CD4-positive, alpha-beta memory T cell (primary cell): ENCODE measurements around the gene CDAN1. TPM values are rescaled to one million over a fixed set of nuclear protein-coding genes. Genes with fewer than 3 reads are reported as not detected.
A peak's percentile ranks its signal among the peaks of the same experiment; 100 is the strongest.

Source experiments
- CTCF ChIA-PET: fragments of 350-600 bp; sonication (Branson Sonifier 250); formaldehyde crosslinking; loops from one replicate; lab custom pipeline; 2021; ENCODE audit warnings: inconsistent platforms; ENCODE audit not compliant: partially characterized antibody; lab: Charles Lee
- POLR2A ChIA-PET: fragments of 350-600 bp; sonication (Branson Sonifier 250); formaldehyde crosslinking; loops from one replicate; lab custom pipeline; 2021; ENCODE audit not compliant: partially characterized antibody; lab: Charles Lee
- DNase-seq, 5 donors: peaks; one replicate each; pipeline versions ENCODE4 v3.0.0 to v3.0.0-alpha.2; 2020 to 2022; ENCODE audit warnings: mixed read lengths in 1 of 5
- H3K27ac ChIP-seq: one replicate; pipeline ENCODE4 v1.7.0; 2013; ENCODE audit warnings: low read depth, low read length
- H3K27me3 ChIP-seq: 2 replicates; pipeline ENCODE4 v1.7.0; 2013; ENCODE audit warnings: mild to moderate bottlenecking, low read length, moderate library complexity; ENCODE audit not compliant: insufficient read depth
- H3K36me3 ChIP-seq: 2 replicates; pipeline ENCODE4 v1.7.0; 2013; ENCODE audit warnings: mild to moderate bottlenecking, low read length, moderate library complexity; ENCODE audit not compliant: insufficient read depth
- H3K4me1 ChIP-seq: 2 replicates; pipeline ENCODE4 v1.7.0; 2013; ENCODE audit warnings: mild to moderate bottlenecking, low read length, moderate library complexity; ENCODE audit not compliant: insufficient read depth
- H3K4me3 ChIP-seq, 2 donors: one replicate each; pipeline ENCODE4 v1.7.0; 2013; ENCODE audit warnings: low read length in 2 of 2, mild to moderate bottlenecking in 1 of 2
- H3K9me3 ChIP-seq, 2 donors: one replicate each; pipeline ENCODE4 v1.7.0; 2013; ENCODE audit warnings: low read length in 2 of 2, control low read depth in 1 of 2; ENCODE audit not compliant: control insufficient read depth in 1 of 2
- H3K27ac Mint-ChIP-seq, 7 donors: one replicate each; pipeline ENCODE4 v1.8.0; 2020 to 2021; ENCODE audit warnings: mixed read lengths in 7 of 7, mild to moderate bottlenecking in 6 of 7, inconsistent platforms in 3 of 7, moderate library complexity in 3 of 7
- H3K27me3 Mint-ChIP-seq, 2 donors: one replicate each; pipeline ENCODE4 v1.8.0; 2020 to 2021; ENCODE audit warnings: mixed read lengths in 2 of 2
- H3K36me3 Mint-ChIP-seq, 2 donors: one replicate each; pipeline ENCODE4 v1.8.0; 2020 to 2021; ENCODE audit warnings: mixed read lengths in 2 of 2, inconsistent platforms in 1 of 2, mild to moderate bottlenecking in 1 of 2
- H3K4me1 Mint-ChIP-seq, 4 donors: one replicate each; pipeline ENCODE4 v1.8.0; 2020 to 2021; ENCODE audit warnings: mixed read lengths in 4 of 4, mild to moderate bottlenecking in 1 of 4
- H3K4me3 Mint-ChIP-seq, 8 donors: one replicate each; pipeline ENCODE4 v1.8.0; 2020 to 2021; ENCODE audit warnings: mixed read lengths in 8 of 8, mild to moderate bottlenecking in 7 of 8, moderate library complexity in 6 of 8, inconsistent platforms in 3 of 8
- H3K9me3 Mint-ChIP-seq, 8 donors: one replicate each; pipeline ENCODE4 v1.8.0; 2020 to 2021; ENCODE audit warnings: mixed read lengths in 8 of 8, mild to moderate bottlenecking in 5 of 8, inconsistent platforms in 3 of 8, moderate library complexity in 1 of 8
- intact Hi-C: fragments of 100-400 bp; cut with micrococcal nuclease; formaldehyde crosslinking; loops from one replicate; pipeline ENCODE4 v1.15.1; 2023
- polyA plus RNA-seq, 2 donors: library from polyadenylated mRNA; unstranded; fragments of 300-500 nt; fragmentation: Illumina TruSeq; gene quantifications; one replicate each; pipeline ENCODE4 v1.2.3, GENCODE V29; 2021
- total RNA-seq, 2 experiments: library from RNA; stranded (reverse); gene quantifications; one replicate each; pipeline ENCODE4 v1.2.3, GENCODE V29; 2021

Gene CDAN1
- total and polyA plus RNA-seq, 4 experiments from 2014 or later = 5.7 to 36.5 (median 22.3) TPM

- H3K36me3 ChIP-seq = peaks cover 77% of the 10 kb centered on the region
- H3K27ac Mint-ChIP-seq = peak overlapping the region in 2 of 7 donors; percentile 72 to 91
- H3K4me1 Mint-ChIP-seq = peaks cover 2 to 13% (median 5%) of the 10 kb centered on the region in 4 donors
- ChIA-PET POLR2A (no interaction called here), CTCF (no interaction called here)
- no peak overlapping the region for H3K4me3 Mint-ChIP-seq
- no peak overlapping the region for H3K27ac ChIP-seq
- no peak overlapping the region for H3K4me3 ChIP-seq
- H3K9me3 Mint-ChIP-seq = no peaks in the 10 kb centered on the region
- H3K27me3 Mint-ChIP-seq = no peaks in the 10 kb centered on the region
- H3K4me1 ChIP-seq = peaks cover 4% of the 10 kb centered on the region
- no peaks in the 10 kb centered on the region for H3K27me3 ChIP-seq
- intact Hi-C loops = loop anchor here (10.0 kb wide), 1 partner anchor 455 kb away; the partner anchor contains the start of gene CCNDBP1
- no peak for DNase-seq
- peaks cover 52 to 70% of the 10 kb centered on the region in 2 donors for H3K36me3 Mint-ChIP-seq
- H3K9me3 ChIP-seq = no peaks in the 10 kb centered on the region
These were observed 6.8 kb downstream of the CDAN1 start for GRCh38 chr15:42730135-42730534.

- H3K9me3 ChIP-seq = no peaks in the 10 kb centered on the region
- no peak overlapping the region for H3K4me3 Mint-ChIP-seq
- CTCF ChIA-PET = no interaction called here
- POLR2A ChIA-PET = no interaction called here
- no peak for DNase-seq
- H3K27me3 ChIP-seq = no peaks in the 10 kb centered on the region
- no peak overlapping the region for H3K27ac Mint-ChIP-seq
- H3K36me3 Mint-ChIP-seq = peaks cover 58 to 76% of the 10 kb centered on the region in 2 donors
- no peak overlapping the region for H3K27ac ChIP-seq
- intact Hi-C loops = no loop called here
- H3K4me1 ChIP-seq = no peaks in the 10 kb centered on the region
- no peaks in the 10 kb centered on the region for H3K27me3 Mint-ChIP-seq
- H3K36me3 ChIP-seq = peaks cover 83% of the 10 kb centered on the region
- peaks cover 2 to 8% (median 5%) of the 10 kb centered on the region in 4 donors for H3K4me1 Mint-ChIP-seq
- H3K4me3 ChIP-seq = no peak overlapping the region
- H3K9me3 Mint-ChIP-seq = no peaks in the 10 kb centered on the region
These were observed 7.5 kb downstream of the CDAN1 start for GRCh38 chr15:42729409-42729808.

- Histone ChIP-seq H3K36me3 (peaks cover 83% of the 10 kb centered on the region), H3K27me3 (no peaks in the 10 kb centered on the region), H3K4me3 (no peak overlapping the region), H3K4me1 (no peaks in the 10 kb centered on the region), H3K9me3 (no peaks in the 10 kb centered on the region), H3K27ac (no peak overlapping the region)
- H3K27ac Mint-ChIP-seq = no peak overlapping the region
- H3K36me3 Mint-ChIP-seq = peaks cover 57 to 76% of the 10 kb centered on the region in 2 donors
- intact Hi-C loops = no loop called here
- H3K27me3 Mint-ChIP-seq = no peaks in the 10 kb centered on the region
- no peak overlapping the region for H3K4me3 Mint-ChIP-seq
- DNase-seq = no peak
- H3K4me1 Mint-ChIP-seq = peaks cover 0 to 4% (median 2%) of the 10 kb centered on the region in 4 donors
- CTCF ChIA-PET = no interaction called here
- H3K9me3 Mint-ChIP-seq = no peaks in the 10 kb centered on the region
- POLR2A ChIA-PET = no interaction called here
These were observed 8.0 kb downstream of the CDAN1 start for GRCh38 chr15:42728972-42729371.

GRCh38 chr15:42728560-42728959 is 8.4 kb downstream of the CDAN1 start:
- Mint-ChIP-seq H3K27me3 (no peaks in the 10 kb centered on the region), H3K4me1 (peaks cover 0 to 3% (median 1%) of the 10 kb centered on the region in 4 donors), H3K4me3 (no peak overlapping the region), H3K9me3 (no peaks in the 10 kb centered on the region), H3K27ac (peak overlapping the region in 1 of 7 donors; percentile 41), H3K36me3 (peaks cover 58 to 78% of the 10 kb centered on the region in 2 donors)
- Histone ChIP-seq H3K4me3 (no peak overlapping the region), H3K9me3 (no peaks in the 10 kb centered on the region), H3K36me3 (peaks cover 82% of the 10 kb centered on the region), H3K27ac (no peak overlapping the region), H3K27me3 (no peaks in the 10 kb centered on the region), H3K4me1 (no peaks in the 10 kb centered on the region)
- ChIA-PET CTCF (no interaction called here), POLR2A (no interaction called here)
- DNase-seq = no peak
- intact Hi-C loops = no loop called here

- peak overlapping the region in 1 of 7 donors; percentile 87 for H3K27ac Mint-ChIP-seq
- DNase-seq = no peak
- no peaks in the 10 kb centered on the region for H3K27me3 ChIP-seq
- intact Hi-C loops = no loop called here
- no peaks in the 10 kb centered on the region for H3K9me3 Mint-ChIP-seq
- CTCF ChIA-PET = no interaction called here
- H3K27me3 Mint-ChIP-seq = no peaks in the 10 kb centered on the region
- POLR2A ChIA-PET = no interaction called here
- peaks cover 77% of the 10 kb centered on the region for H3K36me3 ChIP-seq
- H3K9me3 ChIP-seq = no peaks in the 10 kb centered on the region
- no peak overlapping the region for H3K4me3 Mint-ChIP-seq
- H3K4me1 Mint-ChIP-seq = peaks cover 0 to 3% (median under 1%) of the 10 kb centered on the region in 4 donors
- peaks cover 59 to 81% of the 10 kb centered on the region in 2 donors for H3K36me3 Mint-ChIP-seq
- no peaks in the 10 kb centered on the region for H3K4me1 ChIP-seq
- no peak overlapping the region for H3K27ac ChIP-seq
- H3K4me3 ChIP-seq = no peak overlapping the region
These were observed 9.1 kb downstream of the CDAN1 start for GRCh38 chr15:42727750-42728381.

GRCh38 chr15:42726114-42726513 is 10.8 kb downstream of the CDAN1 start:
- Histone ChIP-seq H3K4me3 (no peak overlapping the region), H3K27me3 (no peaks in the 10 kb centered on the region), H3K4me1 (no peaks in the 10 kb centered on the region), H3K9me3 (no peaks in the 10 kb centered on the region), H3K36me3 (peaks cover 60% of the 10 kb centered on the region), H3K27ac (no peak overlapping the region)
- Mint-ChIP-seq H3K9me3 (no peaks in the 10 kb centered on the region), H3K27me3 (no peaks in the 10 kb centered on the region), H3K4me1 (peaks cover 0 to 1% (median 0%) of the 10 kb centered on the region in 4 donors), H3K36me3 (peaks cover 45 to 71% of the 10 kb centered on the region in 2 donors), H3K4me3 (no peak overlapping the region), H3K27ac (peak overlapping the region in 1 of 7 donors; percentile 4)
- CTCF ChIA-PET = no interaction called here
- DNase-seq = no peak
- POLR2A ChIA-PET = no interaction called here
- intact Hi-C loops = no loop called here

GRCh38 chr15:42725331-42725903 is 11.5 kb downstream of the CDAN1 start:
- intact Hi-C loops = no loop called here
- Mint-ChIP-seq H3K4me3 (no peak overlapping the region), H3K36me3 (peaks cover 42 to 71% of the 10 kb centered on the region in 2 donors), H3K4me1 (peaks cover 0 to 1% (median 0%) of the 10 kb centered on the region in 4 donors), H3K9me3 (no peaks in the 10 kb centered on the region), H3K27ac (no peak overlapping the region), H3K27me3 (no peaks in the 10 kb centered on the region)
- no peaks in the 10 kb centered on the region for H3K4me1 ChIP-seq
- no peaks in the 10 kb centered on the region for H3K9me3 ChIP-seq
- no peak overlapping the region for H3K4me3 ChIP-seq
- H3K36me3 ChIP-seq = peaks cover 58% of the 10 kb centered on the region
- H3K27ac ChIP-seq = no peak overlapping the region
- H3K27me3 ChIP-seq = no peaks in the 10 kb centered on the region
- no peak for DNase-seq
- CTCF ChIA-PET = no interaction called here
- POLR2A ChIA-PET = no interaction called here
